NCI-H1092 (cell line): ENCODE results near the gene ARHGEF4.

Experiments
- DNase-seq: peaks from one replicate; lab custom pipeline; 2025; lab: John Stamatoyannopoulos, UW

Gene ARHGEF4

GRCh38 chr2:131039101-131039440 lies 202.4 kb downstream of the ARHGEF4 start:
- no peak for DNase-seq

GRCh38 chr2:131039535-131039907 lies 202.8 kb downstream of the ARHGEF4 start:
- DNase-seq, result no peak

GRCh38 chr2:131039908-131040660 lies 203.4 kb downstream of the ARHGEF4 start:
- DNase-seq, result no peak

GRCh38 chr2:131040661-131041401 lies 204.1 kb downstream of the ARHGEF4 start:
- no peak for DNase-seq

- no peak for DNase-seq
Observed at GRCh38 chr2:131041402-131042147, 204.9 kb downstream of the ARHGEF4 start.

- DNase-seq, result no peak
Observed at GRCh38 chr2:131042148-131042775, 205.5 kb downstream of the ARHGEF4 start.

GRCh38 chr2:131043199-131044074 lies 206.7 kb downstream of the ARHGEF4 start:
- DNase-seq, result no peak

GRCh38 chr2:131044075-131044756 lies 207.5 kb downstream of the ARHGEF4 start:
- no peak for DNase-seq

- DNase-seq, result no peak
Observed at GRCh38 chr2:131044757-131045150, 208.0 kb downstream of the ARHGEF4 start.

GRCh38 chr2:131045286-131046027 lies 208.7 kb downstream of the ARHGEF4 start:
- no peak for DNase-seq

- DNase-seq, result no peak
Observed at GRCh38 chr2:131046028-131046917, 209.6 kb downstream of the ARHGEF4 start.

- DNase-seq, result no peak
Observed at GRCh38 chr2:131046918-131047652, 210.4 kb downstream of the ARHGEF4 start.

GRCh38 chr2:131047920-131048560 lies 211.3 kb downstream of the ARHGEF4 start:
- DNase-seq, result no peak

GRCh38 chr2:131048641-131049040 lies 211.9 kb downstream of the ARHGEF4 start:
- DNase-seq, result no peak

GRCh38 chr2:131049150-131049718 lies 212.5 kb downstream of the ARHGEF4 start:
- no peak for DNase-seq

- no peak for DNase-seq
Observed at GRCh38 chr2:131050896-131051295, 214.2 kb downstream of the ARHGEF4 start.

- no peak for DNase-seq
Observed at GRCh38 chr2:131052741-131053263, 216.1 kb downstream of the ARHGEF4 start.
